C4-2B (cell line): Measurements from ENCODE around the gene HAUS2.

Experiments
- ZFX ChIP-seq: fragments of 450-650 bp; IDR thresholded peaks from 2 replicates; pipeline ENCODE4 v1.6.1; 2017
- TF ChIP-seq, protein P1 (sequence below): fragments of 450-650 bp; conservative IDR thresholded peaks from 2 replicates; pipeline ENCODE4 v1.5.1; 2017; ENCODE audit warnings: mild to moderate bottlenecking

DNA sequence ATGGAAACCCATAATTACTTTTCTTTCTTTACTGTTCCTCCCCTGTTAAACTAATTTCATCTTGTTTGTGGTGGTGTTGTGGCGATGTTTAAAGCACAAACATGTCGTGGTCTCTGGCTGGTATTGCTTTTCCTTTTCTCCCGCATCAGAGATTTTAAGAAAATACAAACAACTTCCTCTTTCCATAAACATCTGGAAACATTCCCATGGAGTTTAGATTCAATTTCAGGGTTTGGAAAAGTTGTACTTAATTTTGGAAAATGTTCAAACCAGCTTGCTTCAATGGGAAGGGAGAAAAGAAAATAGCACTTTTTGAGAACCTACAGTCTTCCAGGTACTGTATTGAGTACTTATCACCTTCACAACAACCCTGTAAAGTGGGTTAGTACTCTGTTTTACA, 57.2 kb downstream of the HAUS2 start:
- TF ChIP-seq, protein P1, sequence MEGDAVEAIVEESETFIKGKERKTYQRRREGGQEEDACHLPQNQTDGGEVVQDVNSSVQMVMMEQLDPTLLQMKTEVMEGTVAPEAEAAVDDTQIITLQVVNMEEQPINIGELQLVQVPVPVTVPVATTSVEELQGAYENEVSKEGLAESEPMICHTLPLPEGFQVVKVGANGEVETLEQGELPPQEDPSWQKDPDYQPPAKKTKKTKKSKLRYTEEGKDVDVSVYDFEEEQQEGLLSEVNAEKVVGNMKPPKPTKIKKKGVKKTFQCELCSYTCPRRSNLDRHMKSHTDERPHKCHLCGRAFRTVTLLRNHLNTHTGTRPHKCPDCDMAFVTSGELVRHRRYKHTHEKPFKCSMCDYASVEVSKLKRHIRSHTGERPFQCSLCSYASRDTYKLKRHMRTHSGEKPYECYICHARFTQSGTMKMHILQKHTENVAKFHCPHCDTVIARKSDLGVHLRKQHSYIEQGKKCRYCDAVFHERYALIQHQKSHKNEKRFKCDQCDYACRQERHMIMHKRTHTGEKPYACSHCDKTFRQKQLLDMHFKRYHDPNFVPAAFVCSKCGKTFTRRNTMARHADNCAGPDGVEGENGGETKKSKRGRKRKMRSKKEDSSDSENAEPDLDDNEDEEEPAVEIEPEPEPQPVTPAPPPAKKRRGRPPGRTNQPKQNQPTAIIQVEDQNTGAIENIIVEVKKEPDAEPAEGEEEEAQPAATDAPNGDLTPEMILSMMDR: no peak
- no peak for TF ChIP-seq ZFX
